NCI-H146 treated with DMSO at 0.1 percent for 48 hours (cell line): ENCODE measurements around the gene ABRACL.
"Not testable (repeated sequence)": the region's sequence is repeated elsewhere in the genome, so short reads cannot be mapped to it uniquely, and the experiment has no call there.

Experiments
- DNase-seq: peaks from one replicate; lab custom pipeline; 2025; ENCODE audit not compliant: unreplicated experiment; lab: John Stamatoyannopoulos, UW

The ABRACL gene

DNA sequence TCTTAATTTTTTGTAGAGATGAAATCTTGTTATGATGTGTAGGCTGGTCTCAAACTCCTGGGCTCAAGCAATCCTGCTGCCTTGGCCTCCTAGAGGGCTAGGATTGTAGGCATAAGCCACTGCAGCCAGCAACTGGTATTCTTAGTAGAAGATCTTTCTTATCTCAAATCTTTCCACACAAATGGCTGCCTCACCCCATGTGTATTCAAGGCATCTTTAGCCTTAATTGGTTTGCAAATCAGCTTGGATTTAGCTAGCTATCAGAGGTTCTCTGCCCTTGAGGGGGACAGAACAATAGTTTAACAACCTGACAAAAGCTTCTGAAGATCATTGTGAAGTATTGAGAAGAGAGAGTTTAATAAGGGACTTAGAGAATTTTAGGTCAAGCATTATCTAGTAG is 17.9 kb upstream of the ABRACL start:
- peak; percentile 31 for DNase-seq

GRCh38 chr6:139011980-139012379 is 16.6 kb upstream of the ABRACL start:
- DNase-seq, result no peak

GRCh38 chr6:139013185-139013800 is 15.3 kb upstream of the ABRACL start:
- no peak for DNase-seq

- DNase-seq, result peak; percentile 61
Observed at GRCh38 chr6:139014945-139015344, 13.6 kb upstream of the ABRACL start.

- DNase-seq, result no peak
Observed at GRCh38 chr6:139016337-139017213, 12.0 kb upstream of the ABRACL start.

GRCh38 chr6:139017227-139017626 is 11.3 kb upstream of the ABRACL start:
- DNase-seq, result no peak

- no peak for DNase-seq
Observed at GRCh38 chr6:139019722-139020121, 8.8 kb upstream of the ABRACL start.

DNA sequence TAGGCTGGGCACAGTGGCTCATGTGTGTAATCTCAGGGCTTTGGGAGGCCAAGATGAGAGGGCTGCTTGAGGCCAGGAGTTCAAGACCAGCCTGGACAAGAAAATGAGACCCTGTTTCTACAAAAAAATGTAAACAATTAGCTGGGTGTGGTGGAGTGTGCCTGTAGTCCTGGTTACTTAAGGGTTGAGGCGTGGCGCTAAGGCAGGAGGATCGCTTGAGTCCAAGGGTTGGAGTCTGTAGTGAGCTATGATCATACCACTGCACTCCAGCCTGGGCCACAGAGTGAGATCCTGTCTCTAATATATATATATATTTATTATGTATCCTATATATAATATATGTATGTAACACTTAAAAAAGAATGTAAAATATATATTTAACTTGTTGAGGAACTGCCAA is 7.9 kb upstream of the ABRACL start:
- DNase-seq, result no peak

- DNase-seq, result not testable (repeated sequence)
Observed at GRCh38 chr6:139025416-139025815, 3.1 kb upstream of the ABRACL start.

DNA sequence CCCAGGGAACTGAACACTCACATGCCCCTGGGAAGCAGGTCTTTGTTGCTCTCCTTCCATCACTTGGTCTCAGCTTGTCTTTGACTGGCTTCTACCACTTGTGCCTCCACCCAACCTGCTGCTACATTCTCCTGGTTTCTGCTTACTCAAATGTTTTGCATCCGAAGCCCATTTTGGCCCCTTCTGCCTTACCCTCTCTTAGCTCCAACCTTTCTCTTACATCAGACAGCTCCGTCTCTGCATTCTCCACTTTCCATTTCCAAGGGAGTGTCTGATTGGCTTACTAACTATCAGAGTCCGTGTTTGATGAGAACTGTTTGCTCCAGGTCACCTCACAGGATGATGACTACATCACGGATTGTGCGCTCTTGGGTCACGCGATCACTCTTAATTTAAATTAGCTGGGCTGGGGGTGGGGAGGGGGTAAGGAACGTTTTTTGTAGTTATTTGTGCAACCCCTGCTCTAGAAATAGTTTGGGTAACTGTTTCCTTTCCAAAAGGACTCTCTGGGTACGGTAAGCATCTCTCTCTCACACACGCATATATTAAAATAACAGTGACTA is 844 bp upstream of the ABRACL start:
- peak; percentile 92 for DNase-seq

- DNase-seq, result peak; percentile 89
Observed at GRCh38 chr6:139028215-139028657, 309 bp upstream of the ABRACL start.

DNA sequence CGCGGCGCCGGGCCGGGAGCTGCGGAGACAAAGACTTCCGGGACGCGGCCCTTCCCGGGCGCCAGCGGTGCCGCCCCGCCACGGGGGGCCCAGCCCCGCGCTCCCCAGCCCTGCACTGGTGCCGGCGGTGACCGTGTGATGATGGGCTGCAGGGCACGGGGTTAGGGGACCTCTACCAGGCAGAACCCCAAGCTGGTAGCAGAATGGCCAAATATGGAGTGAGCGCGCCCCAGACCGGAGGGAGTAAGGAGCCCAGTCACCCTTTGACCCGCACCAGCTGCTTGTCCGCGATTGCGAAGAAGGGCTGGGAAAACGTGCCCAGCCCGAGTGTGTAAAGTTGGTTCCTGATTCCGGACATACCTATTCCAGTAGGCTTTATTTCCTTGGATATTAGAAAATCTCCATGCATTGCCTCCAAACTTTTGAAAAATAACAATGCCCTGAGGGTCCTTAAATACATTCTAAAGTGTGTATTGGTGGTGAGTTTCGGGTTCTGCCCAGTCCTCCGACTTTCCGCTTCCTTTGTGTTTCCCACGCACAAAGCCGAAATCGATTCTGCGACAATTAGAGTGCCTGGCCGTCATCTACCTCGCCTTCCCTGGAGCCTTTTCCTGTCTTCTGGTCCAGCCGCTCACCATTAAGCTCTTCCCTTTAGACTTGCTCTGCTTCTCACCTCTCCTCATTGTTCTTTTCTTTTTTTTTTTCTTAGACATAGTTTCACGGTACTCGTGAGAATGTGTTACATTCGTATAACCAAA is 1.1 kb downstream of the ABRACL start:
- peak; percentile 70 for DNase-seq

DNA sequence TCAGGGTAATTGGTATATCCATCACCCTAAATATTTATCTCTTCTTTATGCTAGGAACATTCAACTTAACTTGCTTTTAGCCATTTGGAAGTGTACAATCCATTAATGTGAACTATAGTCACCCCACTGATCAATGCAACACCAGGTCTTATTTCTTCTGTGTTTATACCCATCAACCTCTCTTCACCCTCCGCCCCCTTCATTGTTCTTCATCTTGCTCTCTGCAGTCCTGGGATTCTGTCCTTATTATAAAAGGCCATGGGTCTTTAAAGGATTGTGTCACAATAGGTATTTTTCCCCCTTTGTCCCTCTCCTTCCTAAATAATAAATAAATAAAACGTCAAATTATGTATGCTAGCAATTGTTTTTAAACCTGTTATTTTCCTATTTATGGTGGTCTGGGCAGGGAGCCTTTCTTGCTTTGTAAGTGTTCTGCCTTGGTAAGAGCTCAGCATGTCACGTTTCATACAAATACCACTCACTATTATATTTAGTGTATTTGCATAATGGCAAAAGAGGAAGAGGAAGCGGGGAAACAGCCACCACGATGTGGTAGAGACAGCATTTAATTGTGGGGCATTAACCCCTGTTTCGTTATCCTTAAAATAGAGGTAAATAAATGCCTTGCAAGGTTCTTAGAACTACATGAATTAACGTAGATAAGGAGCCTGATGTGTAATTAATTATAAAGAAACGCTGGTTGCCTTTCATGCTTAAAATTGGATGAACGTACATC is 1.9 kb downstream of the ABRACL start:
- no peak for DNase-seq

- no peak for DNase-seq
Observed at GRCh38 chr6:139037490-139037889, 8.9 kb downstream of the ABRACL start.

- DNase-seq, result no peak
Observed at GRCh38 chr6:139044250-139044649, 15.7 kb downstream of the ABRACL start.

DNA sequence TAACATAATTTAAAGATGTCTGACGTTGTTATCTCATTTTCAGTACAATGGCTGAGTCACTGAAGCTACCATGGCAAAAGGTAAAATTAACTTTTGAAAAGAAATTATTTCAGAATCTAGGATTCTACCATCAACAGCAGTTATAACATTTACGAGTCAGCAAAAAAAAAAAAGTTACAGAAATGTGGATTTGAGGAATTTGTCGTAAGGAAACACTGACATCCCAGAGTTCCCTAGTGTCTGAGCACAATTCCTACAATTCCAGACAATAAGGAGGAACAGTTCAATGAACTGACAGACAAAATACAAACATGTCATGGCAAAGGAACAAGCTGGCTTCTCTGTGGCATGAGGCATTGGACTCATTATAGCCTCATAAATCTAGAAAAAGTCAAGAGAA is 19.1 kb downstream of the ABRACL start:
- DNase-seq, result no peak

DNA sequence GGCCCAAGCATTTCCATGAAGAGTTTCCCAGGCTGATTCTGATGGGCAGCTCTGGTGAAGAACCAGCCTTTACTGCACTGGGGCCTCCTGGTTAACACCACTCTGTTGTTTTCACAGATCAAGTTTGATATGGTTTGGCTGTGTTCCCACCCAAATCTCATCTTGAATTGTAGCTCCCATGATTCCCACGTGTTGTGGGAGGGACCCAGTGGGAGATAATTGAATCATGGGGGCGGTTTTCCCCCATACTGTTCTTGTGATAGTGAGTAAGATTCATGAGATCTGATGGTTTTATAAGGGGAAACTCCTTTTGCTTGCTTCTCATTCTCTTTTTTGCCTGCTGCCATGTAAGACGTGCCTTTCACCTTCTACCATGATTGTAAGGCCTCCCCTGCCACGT is 20.4 kb downstream of the ABRACL start:
- DNase-seq, result not testable (repeated sequence)

DNA sequence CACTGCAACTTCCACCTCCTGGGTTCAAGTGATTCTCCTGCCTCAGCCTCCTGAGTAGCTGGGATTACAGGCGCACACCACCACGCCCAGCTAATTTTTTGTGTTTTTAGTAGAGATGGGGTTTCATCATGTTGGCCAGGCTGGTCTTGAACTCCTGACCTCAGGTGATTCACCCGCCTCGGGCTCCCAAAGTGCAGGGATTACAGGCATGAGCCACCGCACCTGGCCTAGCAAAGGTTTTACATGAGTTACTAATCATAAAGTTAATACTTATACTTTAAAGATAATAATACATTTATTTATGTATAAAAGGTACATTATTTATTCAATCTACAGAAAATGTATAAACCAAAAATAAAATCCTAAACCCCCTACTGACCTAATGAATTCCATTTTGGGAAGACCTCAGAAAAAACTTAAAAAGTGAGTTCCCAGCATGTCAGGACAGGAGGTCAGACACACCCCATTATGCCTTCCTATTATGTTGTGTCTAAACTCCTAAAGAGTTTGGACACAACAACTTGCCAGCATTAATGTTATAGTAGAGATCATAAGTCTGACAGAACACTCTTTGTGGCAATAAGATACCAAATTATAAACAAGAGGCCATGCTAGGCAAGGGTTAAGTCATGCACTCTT is 21.7 kb downstream of the ABRACL start:
- DNase-seq, result not testable (repeated sequence)

DNA sequence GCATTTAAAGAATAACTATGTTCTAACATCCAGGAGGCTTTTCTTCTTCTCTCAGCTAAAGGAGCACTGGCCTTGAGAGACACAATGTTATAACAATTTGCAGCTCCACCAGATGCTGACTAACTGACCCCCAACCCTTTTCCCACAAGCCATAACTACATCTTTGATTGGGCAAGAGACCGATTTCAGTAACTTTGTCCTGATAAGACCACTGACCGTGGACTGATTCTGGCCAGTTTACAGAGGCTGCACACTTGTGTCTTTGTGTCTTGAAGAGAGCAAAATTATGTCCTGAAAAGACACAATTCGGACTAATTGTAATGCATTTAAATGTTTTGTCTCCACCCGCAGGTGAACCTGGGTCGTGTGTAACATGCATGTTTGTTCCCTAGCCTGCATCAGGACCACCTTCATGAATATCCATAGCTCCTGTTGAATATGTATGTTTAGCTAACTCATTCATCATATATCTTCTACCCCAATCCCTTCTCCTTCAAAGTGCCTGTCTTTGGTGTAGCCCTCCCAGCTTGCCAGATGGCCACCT is 22.3 kb downstream of the ABRACL start:
- no peak for DNase-seq
